Measurements from ENCODE around the gene KAZN.

Gene KAZN

DNA sequence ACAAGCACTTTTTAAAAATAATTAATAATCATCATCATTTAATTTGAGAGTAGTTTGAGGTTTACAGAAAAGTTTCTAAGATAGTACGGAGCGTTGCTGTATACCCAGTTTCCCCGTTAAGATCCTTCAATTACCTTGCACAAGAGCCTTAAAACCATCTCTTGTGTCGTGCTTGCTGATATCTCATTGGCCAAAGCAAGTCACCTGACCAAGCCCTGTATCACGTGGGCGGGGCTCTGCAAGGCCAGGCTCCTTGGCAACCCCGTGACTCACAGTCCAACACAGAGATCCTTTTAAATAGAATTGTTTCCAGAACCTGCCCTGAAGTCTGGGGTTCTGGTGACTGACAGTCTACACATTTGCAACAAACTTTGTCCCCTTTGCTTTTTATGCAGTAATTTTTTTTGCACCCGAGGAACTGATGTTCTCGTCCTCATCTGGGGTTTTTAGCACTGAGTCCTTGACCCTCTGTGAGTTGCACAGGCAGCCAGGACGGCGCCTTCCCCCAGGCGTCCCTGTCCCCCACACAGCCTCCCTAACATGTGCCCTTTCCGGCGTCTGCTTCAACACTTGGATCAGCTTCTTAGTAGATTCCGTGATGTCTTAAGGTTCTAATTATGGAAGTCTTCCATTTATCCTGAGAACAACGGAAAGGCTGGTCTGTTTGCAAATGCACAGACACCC lies 371.8 kb downstream of the KAZN start:
- DNase-seq = no peak

DNA sequence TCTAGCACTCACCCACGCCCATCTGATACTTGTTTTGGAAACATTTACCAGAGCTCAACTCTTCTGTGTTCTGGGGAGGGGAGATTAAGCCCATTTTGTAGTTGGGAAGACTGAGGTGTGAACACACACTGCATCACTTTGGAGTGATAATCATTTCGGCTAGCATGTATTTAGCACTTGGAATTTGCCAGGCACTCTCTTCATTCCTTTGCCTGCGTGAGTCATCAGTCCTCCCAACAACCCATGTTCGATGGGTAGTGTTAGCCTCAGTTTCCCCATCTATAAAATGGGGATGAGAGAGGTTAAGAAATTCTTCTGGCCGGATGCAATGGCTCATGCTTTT lies 372.3 kb downstream of the KAZN start:
- no peak for DNase-seq

DNA sequence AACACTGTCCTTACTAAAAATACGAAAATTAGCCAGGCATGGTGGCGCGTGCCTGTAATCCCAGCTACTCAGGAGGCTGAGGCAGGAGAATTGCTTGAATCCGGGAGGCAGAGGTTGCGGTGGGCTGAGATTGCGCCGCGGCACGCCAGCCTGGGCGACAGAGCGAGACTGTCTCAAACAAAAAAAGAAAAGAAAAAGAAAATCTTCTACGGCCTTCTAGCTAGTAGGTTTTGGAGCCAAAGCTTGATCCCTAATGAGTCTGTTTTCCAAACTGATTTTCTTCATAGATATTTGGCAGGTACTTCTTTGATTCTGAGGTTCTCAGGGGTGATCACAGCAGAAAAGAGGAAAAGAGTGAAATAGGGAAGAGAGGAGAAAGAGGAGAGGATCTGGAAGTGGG lies 372.7 kb downstream of the KAZN start:
- no peak for DNase-seq

DNA sequence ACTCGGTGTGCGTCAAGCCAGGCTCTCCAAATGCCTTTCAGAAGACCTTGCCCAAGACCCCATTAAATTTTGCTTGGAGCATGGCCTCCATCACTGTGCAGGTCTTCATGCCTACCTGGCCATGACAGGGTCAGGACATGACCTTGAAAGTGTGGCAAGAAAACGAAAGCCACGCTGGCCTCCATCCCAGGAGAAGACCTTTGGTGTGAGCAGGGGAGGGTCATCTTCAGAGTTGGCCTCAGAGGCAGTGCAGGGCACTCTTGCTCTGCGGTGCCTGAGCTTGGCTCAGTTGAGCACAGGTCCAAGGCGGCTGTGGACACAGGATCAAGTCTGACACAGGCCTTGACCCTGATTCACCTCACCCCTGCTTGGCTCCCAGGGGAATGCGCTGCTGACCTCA lies 373.6 kb downstream of the KAZN start:
- no peak for DNase-seq

DNA sequence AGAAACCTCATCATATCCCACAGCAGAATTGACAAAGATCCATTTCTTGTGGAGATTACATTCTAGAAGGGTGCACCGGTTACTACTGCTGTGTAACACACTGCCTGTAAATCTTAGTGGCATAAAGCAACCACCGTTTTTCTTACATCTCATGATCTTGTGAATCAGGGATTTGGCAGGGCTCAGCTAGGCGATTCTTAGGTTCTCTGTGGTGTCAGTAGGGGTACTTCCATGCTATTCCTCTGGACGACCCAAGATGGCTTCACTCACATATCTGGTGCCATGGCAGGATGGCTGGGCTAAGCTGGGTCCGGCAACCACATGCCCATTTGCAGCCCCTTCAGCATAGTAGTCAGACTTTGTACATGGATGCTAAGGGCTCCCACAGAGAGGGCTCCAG lies 375.3 kb downstream of the KAZN start:
- DNase-seq = no peak

DNA sequence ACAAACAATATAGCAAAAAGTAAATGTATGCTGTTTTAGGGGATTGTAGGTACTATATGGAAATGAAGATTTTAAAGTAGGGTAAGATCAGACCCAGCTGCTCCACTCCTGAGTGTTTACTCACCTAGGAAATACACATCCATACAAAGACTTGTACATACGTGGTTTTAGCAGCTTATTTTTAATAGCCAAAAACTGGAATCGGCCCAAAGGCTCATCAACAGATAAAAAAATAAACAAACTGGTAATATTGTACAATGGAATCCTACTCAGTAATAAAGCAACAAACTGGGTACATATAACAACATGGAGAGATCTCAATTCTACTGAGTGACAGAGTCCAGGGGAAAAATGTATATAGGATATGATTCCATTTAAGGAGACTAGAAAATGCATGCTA lies 375.9 kb downstream of the KAZN start:
- DNase-seq = no peak

DNA sequence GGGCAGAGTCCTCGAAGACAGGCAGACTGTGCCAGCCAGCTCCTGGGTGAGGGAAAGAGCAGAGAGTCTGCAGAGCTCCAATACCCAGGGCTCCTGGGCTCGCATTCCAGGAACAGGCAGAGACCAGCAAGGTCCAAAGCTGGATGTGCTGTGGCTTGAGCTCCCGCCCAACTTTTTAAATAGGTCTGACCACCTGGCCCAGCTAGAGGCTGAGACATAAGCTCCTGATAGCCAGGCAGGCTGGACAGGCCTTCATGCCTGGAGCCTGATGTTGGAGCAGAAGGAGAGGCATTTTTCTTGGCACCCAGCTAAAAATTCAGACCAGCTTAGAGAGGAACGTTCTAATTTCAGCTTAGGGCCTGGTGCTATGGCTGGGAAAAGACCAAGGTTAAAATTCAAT lies 376.6 kb downstream of the KAZN start:
- DNase-seq = no peak

DNA sequence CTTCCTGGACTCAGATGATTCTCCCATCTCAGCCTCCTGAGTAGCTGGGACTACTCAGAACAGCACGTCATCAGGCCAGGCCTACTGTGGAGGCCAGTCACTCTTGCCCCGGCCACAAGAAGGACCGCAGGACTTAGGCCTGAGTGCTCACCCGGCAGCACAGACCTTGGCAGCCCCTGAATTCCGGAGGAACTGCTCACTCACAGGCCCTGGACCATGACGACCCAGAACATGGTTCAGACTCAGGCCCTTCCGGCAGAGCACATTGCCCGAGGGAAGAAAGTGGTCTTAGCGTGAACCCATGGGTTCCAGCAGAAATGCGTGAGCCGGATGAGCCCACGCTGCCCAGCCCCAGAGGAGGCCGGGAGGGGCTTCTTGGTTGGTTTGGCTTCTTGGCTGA lies 377.8 kb downstream of the KAZN start:
- DNase-seq = no peak

DNA sequence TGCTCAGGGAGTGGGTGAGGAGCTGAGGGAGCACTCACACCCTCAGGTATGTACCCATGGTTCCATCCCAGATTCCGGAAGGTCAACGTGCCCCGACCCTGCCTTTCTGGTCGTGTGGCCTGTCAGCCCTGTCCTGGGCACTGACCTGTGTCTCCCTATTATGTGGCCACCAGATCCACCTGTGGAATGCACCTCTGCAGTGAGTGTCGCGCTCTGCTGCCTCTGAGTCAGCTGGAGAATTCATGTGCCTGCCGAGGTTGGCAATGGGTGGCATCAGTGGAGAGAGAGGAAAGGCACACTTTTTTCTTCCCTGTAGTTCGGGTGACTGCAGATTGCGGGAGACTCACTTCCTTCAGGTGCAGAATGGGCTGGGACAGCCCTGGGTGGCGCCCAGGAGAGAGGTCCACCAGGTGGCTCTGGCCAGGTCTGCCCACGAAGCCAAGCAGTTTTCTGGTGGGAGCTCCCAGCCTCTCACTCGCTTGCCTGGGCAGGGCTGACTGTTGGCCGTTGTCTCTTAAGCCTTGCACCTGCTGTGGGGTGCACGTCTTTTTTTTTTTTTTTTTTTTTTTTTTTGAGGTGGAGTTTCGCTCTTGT lies 378.9 kb downstream of the KAZN start:
- DNase-seq = no peak

DNA sequence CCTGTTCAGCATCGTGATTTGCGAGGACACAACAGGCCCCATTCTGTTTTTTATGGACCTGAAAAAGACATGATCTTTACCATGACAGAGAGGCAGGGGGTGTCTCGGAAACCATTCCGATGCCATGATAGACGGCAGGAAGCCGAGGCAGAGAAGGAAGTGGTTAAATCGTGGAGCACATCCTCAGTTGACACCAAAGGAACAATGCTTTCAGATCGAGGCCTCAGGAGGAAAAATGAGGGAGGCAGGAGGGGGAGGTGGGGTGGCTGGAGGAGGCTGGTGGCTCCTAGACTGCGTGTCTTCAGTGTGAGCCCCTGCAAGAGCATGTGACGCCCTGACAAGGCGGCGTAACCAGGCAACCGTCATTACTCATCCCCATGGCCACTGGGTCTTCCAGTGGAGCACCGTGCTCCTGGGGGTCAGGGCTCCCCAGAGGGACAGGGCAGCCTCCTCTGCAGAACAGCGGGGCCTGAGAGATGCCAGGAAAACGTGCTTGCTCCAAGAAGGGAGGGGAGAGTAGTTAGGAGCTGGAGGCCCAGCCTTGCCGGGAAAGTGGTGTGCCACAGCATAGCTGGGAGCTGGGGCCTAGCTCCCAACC lies 382.2 kb downstream of the KAZN start:
- no peak for DNase-seq

DNA sequence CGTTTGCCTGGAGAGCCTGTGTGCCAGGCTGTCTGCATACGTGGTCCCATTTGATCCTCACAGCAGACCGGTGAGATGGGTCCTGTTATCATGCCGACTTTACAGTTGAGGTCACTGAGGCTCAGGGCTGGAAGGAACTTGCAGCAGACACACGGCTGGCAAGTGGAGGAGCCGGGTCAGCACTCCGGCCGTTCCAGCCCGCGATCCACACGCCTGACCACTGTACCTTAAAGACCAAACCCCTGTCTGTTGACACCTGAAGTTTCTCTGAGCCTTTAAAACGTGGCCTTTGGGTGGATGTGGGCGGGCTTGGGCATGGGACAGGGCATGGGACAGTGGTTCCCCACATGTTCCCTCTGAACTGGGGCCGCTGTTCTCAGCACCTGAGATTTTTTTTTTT lies 383.5 kb downstream of the KAZN start:
- DNase-seq = no peak

DNA sequence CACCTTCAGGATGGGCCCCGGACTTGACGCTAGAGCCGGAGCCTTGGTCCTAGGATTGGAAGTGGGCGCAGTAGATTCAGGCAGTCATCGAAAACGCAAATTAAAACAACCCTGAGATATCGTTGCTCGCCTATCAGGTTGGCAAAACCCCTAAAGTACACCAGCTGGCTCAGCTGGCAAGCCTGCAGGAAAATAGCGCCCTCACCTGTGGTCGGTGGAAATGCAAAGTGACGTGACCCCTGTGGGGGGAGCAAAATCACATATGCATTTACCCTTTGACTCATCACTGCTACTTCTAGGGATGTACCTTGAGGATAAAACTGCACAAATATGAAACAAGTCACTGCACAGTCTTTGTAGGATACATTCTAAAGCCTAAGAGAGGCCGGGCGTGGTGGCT lies 384.8 kb downstream of the KAZN start:
- DNase-seq = no peak

DNA sequence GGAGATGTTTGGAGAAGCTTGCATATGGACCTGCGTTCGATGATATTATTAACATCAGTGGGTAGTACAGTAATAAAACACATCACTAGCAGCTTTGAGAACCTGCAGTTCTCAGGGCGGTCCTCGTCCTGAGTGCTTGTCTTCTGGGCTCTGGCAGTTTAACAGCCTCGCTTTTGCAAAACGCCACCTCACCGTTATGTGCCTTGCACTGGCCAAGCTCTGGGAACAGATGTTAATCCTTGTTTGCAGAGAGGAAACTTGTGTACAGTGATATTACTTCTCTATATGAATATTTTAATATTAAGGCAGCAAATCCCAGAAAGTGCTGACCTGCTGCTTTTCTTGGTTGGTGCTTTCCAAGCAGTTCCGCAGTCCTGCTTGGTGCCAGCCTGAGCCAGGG lies 387.7 kb downstream of the KAZN start:
- DNase-seq = no peak

DNA sequence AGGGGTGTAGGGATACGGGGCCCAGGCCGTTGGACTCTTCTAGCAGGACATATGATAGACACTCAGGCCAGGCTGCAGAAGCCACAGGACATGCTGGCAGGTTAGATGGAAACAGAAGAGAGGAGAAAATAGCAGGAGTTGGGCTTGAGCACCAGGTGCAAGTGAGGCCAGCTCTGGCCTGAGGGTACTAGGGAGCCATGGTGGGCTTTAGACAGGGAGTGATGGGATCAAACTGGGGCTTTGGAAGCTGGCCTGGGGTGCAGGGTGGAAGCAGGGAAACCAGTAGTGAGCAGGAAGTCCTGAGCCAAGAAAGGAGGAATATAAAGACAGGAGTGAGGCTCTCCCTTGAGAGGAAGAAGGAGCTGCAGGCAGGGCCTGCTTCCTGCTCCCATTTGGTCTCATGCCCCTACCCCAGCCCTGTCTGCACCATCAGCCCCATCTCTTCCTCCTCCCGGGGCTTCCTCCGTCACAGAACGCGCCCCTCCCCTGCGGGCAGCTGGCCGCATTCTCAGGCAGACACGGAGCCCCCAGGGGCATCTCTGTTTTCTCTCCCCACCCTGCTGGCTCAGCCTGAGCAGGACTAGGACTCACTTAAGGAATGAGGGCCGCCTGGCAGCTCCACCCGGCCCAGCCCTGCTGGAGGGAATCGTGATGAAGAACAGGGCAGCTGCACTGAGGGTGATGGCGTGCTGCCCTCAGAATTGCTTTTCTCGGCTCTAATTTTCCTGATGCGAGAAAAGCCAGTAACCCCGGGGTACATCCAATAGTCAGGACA lies 389.5 kb downstream of the KAZN start:
- no peak for DNase-seq

DNA sequence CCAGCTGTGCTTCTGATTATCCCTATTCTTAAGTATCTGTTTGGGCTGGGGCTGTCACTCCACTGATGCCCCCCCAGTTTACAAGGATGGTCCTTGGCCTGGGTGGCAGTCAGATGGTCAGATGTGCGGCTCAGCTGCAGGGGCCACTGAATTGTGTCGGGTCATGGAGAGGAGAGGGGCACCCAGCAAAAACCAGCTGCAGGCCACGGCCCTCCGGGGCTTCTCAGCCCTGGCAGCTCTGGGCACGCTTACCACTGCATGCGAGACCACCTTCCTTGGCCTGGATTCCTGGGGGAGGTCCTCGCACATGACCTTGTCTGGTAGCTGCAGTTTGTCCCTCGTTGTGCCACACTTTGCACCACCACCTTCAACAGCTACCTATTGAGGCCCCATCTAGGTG lies 390.2 kb downstream of the KAZN start:
- DNase-seq = no peak

DNA sequence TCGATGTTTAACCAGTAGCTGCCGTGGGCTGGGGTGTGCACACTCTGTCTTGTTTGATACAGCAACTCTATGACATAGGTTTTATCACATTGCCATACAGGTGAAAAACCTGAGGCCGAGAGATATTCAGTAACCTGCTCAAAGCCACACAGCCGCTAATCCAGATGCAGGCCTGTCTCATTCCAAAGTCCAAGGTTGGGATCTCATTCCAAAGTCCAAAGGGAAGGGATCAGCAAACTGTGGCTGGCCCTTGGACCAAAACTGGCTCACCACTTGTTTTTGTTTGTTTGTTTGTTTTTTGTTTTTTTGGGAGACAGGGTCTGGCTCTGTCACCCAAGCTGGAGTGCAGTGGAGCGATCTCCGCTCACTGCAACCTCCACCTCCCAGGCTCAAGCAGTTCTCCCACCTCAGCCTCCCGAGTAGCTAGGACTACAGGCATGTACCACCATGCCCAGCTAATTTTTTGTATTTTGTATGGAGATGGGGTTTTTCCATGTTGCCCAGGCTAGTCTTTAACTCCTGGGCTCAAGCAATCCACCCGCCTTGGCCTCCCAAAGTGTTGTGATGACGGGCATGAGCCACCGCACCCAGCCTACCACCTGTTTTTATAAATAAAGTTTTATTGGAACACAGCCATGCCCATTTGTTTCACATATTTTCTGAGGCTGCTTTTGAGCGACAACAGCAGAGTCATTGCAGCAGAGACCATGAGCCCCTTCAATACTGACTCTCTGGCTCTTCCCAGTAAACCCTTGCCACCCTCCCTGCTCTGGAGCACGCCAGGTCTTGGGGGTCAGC lies 391.6 kb downstream of the KAZN start:
- DNase-seq = no peak

DNA sequence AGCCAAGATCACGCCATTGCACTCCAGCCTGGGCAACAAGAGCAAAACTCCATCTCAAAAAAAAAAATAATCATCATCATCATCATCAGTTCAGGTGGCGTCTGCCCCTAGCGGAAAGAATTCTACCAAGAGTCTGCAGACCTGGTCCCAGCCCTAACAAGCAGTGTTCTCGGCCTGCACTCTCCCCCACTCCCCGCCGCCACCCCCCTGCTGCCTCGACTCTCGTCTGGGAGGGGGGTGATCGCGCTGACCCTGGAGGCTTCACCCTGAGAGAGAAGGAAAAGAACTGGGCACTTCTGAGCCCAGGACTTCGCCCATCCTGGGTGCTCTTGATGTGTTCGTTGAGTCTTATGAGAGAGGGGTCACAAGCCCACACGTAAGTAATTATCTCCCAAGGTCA lies 394.9 kb downstream of the KAZN start:
- DNase-seq = no peak

DNA sequence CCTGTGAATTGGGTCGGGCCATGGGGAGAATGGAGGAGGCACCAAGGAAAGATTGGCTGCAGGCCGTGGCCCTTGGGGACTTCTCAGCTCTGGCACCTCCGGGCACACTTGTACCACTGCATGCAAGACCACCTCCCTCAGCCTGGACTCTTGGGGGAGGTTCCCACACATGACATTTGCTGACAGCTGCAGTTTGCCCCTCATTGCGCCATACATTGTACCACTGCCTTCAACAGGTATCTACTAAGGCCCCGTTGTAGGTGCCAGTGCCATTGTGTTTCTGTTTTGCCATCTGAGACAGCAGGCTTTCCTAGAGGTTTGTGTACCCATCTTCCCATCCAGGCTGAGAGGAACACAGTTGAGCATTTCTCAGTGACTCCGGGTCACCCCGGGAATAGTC lies 395.7 kb downstream of the KAZN start:
- DNase-seq = no peak

DNA sequence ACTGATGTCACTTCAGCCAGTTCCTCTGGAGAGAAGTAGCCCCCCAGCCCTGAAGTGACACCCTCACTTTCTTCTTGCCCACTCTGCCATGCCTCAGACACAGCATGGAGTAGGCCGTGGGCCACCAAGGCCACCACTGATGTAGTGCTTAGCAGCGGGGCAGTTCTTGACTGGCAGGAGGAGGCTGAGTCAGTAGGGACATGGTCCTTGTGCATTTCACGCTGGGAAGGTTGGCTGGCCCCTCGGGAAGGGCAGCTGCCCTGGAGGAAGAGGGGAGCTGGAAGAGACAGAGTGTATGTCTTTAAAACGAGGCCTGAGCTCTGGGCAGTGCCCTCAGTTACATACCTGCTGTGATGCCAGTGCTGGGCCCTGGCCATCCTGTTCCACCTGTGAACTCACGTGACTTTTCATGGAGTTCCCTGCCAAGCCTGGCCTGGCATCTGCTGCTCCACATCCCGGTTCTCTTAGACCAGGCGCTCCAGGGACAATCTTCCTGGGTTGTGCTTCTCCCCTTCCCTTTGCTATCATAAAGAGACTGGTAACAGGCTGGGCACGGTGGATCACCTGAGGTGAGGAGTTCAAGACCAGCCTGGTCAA lies 396.5 kb downstream of the KAZN start:
- no peak for DNase-seq

DNA sequence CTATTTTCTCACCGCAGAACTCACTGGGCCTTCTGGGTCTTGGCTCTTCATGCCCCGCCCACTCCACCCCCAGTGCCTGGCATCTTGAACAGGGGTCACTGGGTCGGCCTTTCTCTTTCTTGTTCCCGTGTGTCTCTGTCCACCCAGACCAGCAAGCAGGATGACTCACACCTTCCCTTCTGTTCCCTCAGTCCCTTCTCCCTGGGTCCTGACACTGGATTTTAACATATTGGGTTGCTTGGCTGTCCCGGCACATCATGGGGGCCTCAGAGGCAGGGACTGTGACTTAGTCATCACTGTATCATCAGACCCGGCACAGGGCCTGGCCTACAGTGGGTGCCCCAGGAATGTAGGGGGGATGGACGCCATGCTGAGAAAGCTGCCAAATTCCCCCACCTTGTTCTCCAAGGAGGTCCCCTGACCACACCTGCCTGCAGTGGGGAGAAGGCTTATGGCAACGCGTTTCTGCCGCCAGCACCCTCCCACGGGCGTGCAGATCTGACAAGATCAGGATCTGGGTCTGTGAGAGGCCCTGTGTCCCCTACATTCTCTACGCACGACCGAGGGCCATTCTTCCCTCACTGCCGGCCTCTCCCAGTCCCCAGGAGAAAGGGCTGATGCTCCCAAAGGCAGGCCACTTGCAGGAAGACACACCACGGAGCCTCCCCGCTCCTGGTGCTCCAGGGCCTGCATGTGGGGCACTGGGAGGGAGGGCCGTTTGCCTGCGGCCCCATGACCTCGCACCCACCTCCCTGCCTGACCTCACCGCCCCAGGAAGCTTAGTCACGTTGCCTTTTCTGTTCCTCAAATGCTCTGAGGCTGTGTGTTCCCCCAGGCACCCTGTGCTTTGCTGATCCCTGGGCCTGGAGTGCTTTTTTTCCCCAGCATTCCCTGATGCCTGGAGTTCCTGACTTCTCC lies 397.9 kb downstream of the KAZN start:
- DNase-seq = no peak

DNA sequence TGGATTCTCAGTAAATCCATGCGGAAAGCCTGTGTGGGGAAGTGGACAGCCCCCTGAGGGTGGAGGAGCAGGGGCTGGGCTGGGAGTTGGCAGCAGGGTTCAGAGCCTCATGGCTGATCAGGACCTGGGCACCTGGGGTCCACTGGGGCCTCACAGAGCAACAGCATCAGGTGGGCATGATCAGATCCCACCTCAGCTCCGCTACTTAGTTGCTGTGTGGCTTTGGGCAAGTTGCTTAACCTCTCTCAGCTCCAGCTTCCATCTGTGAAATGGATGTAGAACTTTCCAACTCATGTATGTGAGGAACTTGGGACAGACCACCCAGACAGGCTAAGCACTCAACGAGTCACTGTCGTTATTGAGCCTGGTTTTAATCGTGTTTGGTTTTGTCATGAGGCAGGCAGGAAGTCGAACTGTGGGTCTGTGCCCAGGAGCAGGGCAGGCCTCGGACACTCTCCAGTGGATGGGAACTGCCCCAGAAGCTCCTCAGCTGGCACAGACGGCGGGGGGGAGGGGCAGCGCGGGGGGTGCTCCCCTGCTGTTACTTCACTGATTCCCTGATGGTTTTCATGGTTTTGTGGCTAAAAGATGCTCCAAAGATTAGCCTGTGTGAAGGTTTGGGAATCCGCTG lies 399.3 kb downstream of the KAZN start:
- no peak for DNase-seq
